ENCODE data around the gene UFD1. TPM values are rescaled to one million over a fixed set of nuclear protein-coding genes. Genes with fewer than 3 reads are reported as not detected.

The UFD1 gene
- total RNA-seq, 4 donors from 2014 or later, result 39.2 to 74.3 (median 43.5) TPM

- H3K36me3 ChIP-seq, result peaks cover 0 to 83% (median 0%) of the 10 kb centered on the region in 3 donors
- no peak overlapping the region for H3K27ac ChIP-seq
- DNase-seq, result no peak
- H3K27me3 ChIP-seq, result no peaks in the 10 kb centered on the region
- no peaks in the 10 kb centered on the region for H3K4me1 ChIP-seq
- no peak for TF ChIP-seq POLR2A (IDR thresholded peaks at IDR 0.05)
- no peak for TF ChIP-seq CTCF (IDR thresholded peaks at IDR 0.05)
- no peak overlapping the region for H3K4me3 ChIP-seq
- H3K9me3 ChIP-seq, result no peaks in the 10 kb centered on the region
These were observed 23.2 kb downstream of the UFD1 start for GRCh38 chr22:19455585-19456370.

GRCh38 chr22:19455033-19455432 lies 24.0 kb downstream of the UFD1 start:
- DNase-seq, result no peak
- H3K4me3 ChIP-seq, result no peak overlapping the region
- TF ChIP-seq CTCF (IDR thresholded peaks at IDR 0.05) (no peak), POLR2A (IDR thresholded peaks at IDR 0.05) (no peak)
- no peaks in the 10 kb centered on the region for H3K9me3 ChIP-seq
- no peaks in the 10 kb centered on the region for H3K27me3 ChIP-seq
- H3K36me3 ChIP-seq, result peaks cover 0 to 81% (median 0%) of the 10 kb centered on the region in 3 donors
- no peaks in the 10 kb centered on the region for H3K4me1 ChIP-seq
- H3K27ac ChIP-seq, result no peak overlapping the region

- Histone ChIP-seq H3K9me3 (no peaks in the 10 kb centered on the region), H3K27ac (no peak overlapping the region), H3K4me1 (no peaks in the 10 kb centered on the region), H3K36me3 (peaks cover 0 to 80% (median 0%) of the 10 kb centered on the region in 3 donors), H3K4me3 (no peak overlapping the region), H3K27me3 (no peaks in the 10 kb centered on the region)
- TF ChIP-seq POLR2A (IDR thresholded peaks at IDR 0.05) (no peak), CTCF (IDR thresholded peaks at IDR 0.05) (no peak)
- no peak for DNase-seq
These were observed 24.8 kb downstream of the UFD1 start for GRCh38 chr22:19454156-19454555.

- TF ChIP-seq POLR2A (IDR thresholded peaks at IDR 0.05), result no peak
- TF ChIP-seq CTCF (IDR thresholded peaks at IDR 0.05), result no peak
- H3K4me3 ChIP-seq, result no peak overlapping the region
- peaks cover 0 to 77% (median 0%) of the 10 kb centered on the region in 3 donors for H3K36me3 ChIP-seq
- peaks cover 0 to 2% (median 0%) of the 10 kb centered on the region in 4 donors for H3K4me1 ChIP-seq
- no peak for DNase-seq
- no peak overlapping the region for H3K27ac ChIP-seq
- no peaks in the 10 kb centered on the region for H3K9me3 ChIP-seq
- no peaks in the 10 kb centered on the region for H3K27me3 ChIP-seq
These were observed 25.3 kb downstream of the UFD1 start for GRCh38 chr22:19453718-19454117.

- no peak for DNase-seq
- H3K27ac ChIP-seq, result no peak overlapping the region
- no peak for TF ChIP-seq CTCF (IDR thresholded peaks at IDR 0.05)
- no peak for TF ChIP-seq POLR2A (IDR thresholded peaks at IDR 0.05)
- H3K4me1 ChIP-seq, result peaks cover 0 to 13% (median 3%) of the 10 kb centered on the region in 4 donors
- H3K9me3 ChIP-seq, result no peaks in the 10 kb centered on the region
- H3K36me3 ChIP-seq, result peaks cover 0 to 56% (median 0%) of the 10 kb centered on the region in 3 donors
- no peaks in the 10 kb centered on the region for H3K27me3 ChIP-seq
- H3K4me3 ChIP-seq, result no peak overlapping the region
These were observed 27.4 kb downstream of the UFD1 start for GRCh38 chr22:19451570-19451969.

All from Peyer's patch (tissue), 4 donors.